GM23338 (cell line): ENCODE results near the gene PIGU. TPM values are rescaled to one million over a fixed set of nuclear protein-coding genes. Genes with fewer than 3 reads are reported as not detected.

Experiments used
- ATAC-seq: fragments of 200-7000 bp; cut with Tn5 transposase; 3 replicates; pipeline ENCODE4 v1.9.1; 2020
- DNase-seq: peaks from one replicate; pipeline ENCODE4 v3.0.0-alpha.2; 2015; ENCODE audit warnings: low spot score
- H2AFZ ChIP-seq: fragments of 200-600 bp; sonication (generic); 2 replicates; pipeline ENCODE4 v1.8.0; 2016; ENCODE audit warnings: antibody characterized with exemption, mild to moderate bottlenecking, moderate library complexity
- H3F3A ChIP-seq: fragments of 200-600 bp; sonication (generic); replicated peaks from 2 replicates; pipeline ENCODE4 v1.8.0; 2017; ENCODE audit warnings: antibody characterized with exemption, mixed run types, low read depth
- H3K27ac ChIP-seq: fragments of 200-600 bp; sonication (generic); 2 replicates; pipeline ENCODE4 v1.6.1; 2016; ENCODE audit warnings: low read depth
- H3K27me3 ChIP-seq: fragments of 200-600 bp; sonication (generic); 2 replicates; pipeline ENCODE4 v1.8.0; 2016; ENCODE audit warnings: mild to moderate bottlenecking, mixed run types, moderate library complexity; ENCODE audit not compliant: insufficient read depth
- H3K36me3 ChIP-seq: fragments of 200-600 bp; sonication (generic); 2 replicates; pipeline ENCODE4 v1.8.0; 2016; ENCODE audit warnings: mild to moderate bottlenecking; ENCODE audit not compliant: insufficient read depth
- H3K4me1 ChIP-seq: fragments of 200-600 bp; sonication (generic); 2 replicates; pipeline ENCODE4 v1.8.0; 2016; ENCODE audit warnings: mild to moderate bottlenecking, moderate library complexity; ENCODE audit not compliant: insufficient read depth
- H3K4me2 ChIP-seq: fragments of 200-600 bp; sonication (generic); 2 replicates; pipeline ENCODE4 v1.7.1; 2017; ENCODE audit warnings: mixed run types
- H3K4me3 ChIP-seq: fragments of 200-600 bp; sonication (generic); 2 replicates; pipeline ENCODE4 v1.6.1; 2016; ENCODE audit warnings: mixed run types
- H3K79me2 ChIP-seq: fragments of 200-600 bp; sonication (generic); replicated peaks from 2 replicates; pipeline ENCODE4 v1.8.0; 2017; ENCODE audit warnings: mild to moderate bottlenecking; ENCODE audit not compliant: insufficient read depth
- H3K9me2 ChIP-seq: fragments of 200-600 bp; sonication (generic); 2 replicates; pipeline ENCODE4 v1.8.0; 2017; ENCODE audit not compliant: insufficient read depth
- H4K20me1 ChIP-seq: fragments of 200-600 bp; sonication (generic); replicated peaks from 2 replicates; pipeline ENCODE4 v1.8.0; 2017; ENCODE audit warnings: mild to moderate bottlenecking; ENCODE audit not compliant: insufficient read depth
- H3K27ac Mint-ChIP-seq: 2 replicates; pipeline ENCODE4 v1.8.0; 2020; ENCODE audit warnings: inconsistent platforms, mild to moderate bottlenecking, moderate library complexity, mixed read lengths
- H3K27me3 Mint-ChIP-seq: 3 replicates; pipeline ENCODE4 v1.8.0; 2022; ENCODE audit warnings: low read depth, mild to moderate bottlenecking, moderate library complexity, mixed read lengths, inconsistent platforms; ENCODE audit not compliant: insufficient read depth, poor library complexity
- H3K36me3 Mint-ChIP-seq: 3 replicates; pipeline ENCODE4 v1.8.0; 2021; ENCODE audit warnings: low read depth, mild to moderate bottlenecking, inconsistent platforms, moderate library complexity, mixed read lengths
- H3K4me1 Mint-ChIP-seq: 3 replicates; pipeline ENCODE4 v1.8.0; 2020; ENCODE audit warnings: mild to moderate bottlenecking, inconsistent platforms, mixed read lengths
- H3K4me3 Mint-ChIP-seq: 3 replicates; pipeline ENCODE4 v1.8.0; 2021; ENCODE audit warnings: moderate library complexity, mild to moderate bottlenecking, inconsistent platforms, mixed read lengths
- H3K9me3 Mint-ChIP-seq: 3 replicates; pipeline ENCODE4 v1.8.0; 2020; ENCODE audit warnings: moderate library complexity, mild to moderate bottlenecking, inconsistent platforms, mixed read lengths
- CREB1 ChIP-seq: fragments of 250-450 bp; sonication (Bioruptor Pico); IDR thresholded peaks from 2 replicates; pipeline ENCODE4 v1.5.0; 2020; ENCODE audit warnings: low read depth, mild to moderate bottlenecking, moderate library complexity
- ETS1 ChIP-seq: IDR thresholded peaks from 2 replicates; pipeline ENCODE4 v1.6.1; 2016; ENCODE audit warnings: antibody characterized with exemption
- EZH2 ChIP-seq: fragments of 200-600 bp; sonication (generic); IDR thresholded peaks from one replicate; pipeline ENCODE4 v1.8.0; 2017; ENCODE audit warnings: antibody characterized with exemption, mild to moderate bottlenecking, low read depth; ENCODE audit not compliant: unreplicated experiment
- EZH2phosphoT487 ChIP-seq: fragments of 200-600 bp; sonication (generic); IDR thresholded peaks from one replicate; pipeline ENCODE4 v1.8.1; 2018; ENCODE audit warnings: antibody characterized with exemption; ENCODE audit not compliant: unreplicated experiment
- JUNB ChIP-seq: IDR thresholded peaks from one replicate; pipeline ENCODE4 v1.6.1; 2016; ENCODE audit warnings: antibody characterized with exemption; ENCODE audit not compliant: unreplicated experiment
- POLR2AphosphoS5 ChIP-seq: IDR thresholded peaks from 2 replicates; pipeline ENCODE4 v1.6.1; 2016; ENCODE audit warnings: antibody characterized with exemption, low read depth
- STAT1 ChIP-seq: IDR thresholded peaks from one replicate; pipeline ENCODE4 v1.6.1; 2016; ENCODE audit warnings: antibody characterized with exemption; ENCODE audit not compliant: unreplicated experiment
- ZNF114 ChIP-seq: fragments of 250-450 bp; sonication (Bioruptor Pico); IDR thresholded peaks from 2 replicates; pipeline ENCODE4 v1.5.0; 2020; ENCODE audit warnings: mild to moderate bottlenecking, moderate library complexity
- ZNF331 ChIP-seq: fragments of 250-450 bp; sonication (Bioruptor Pico); IDR thresholded peaks from 2 replicates; pipeline ENCODE4 v1.5.0; 2020; ENCODE audit warnings: low read depth, mild to moderate bottlenecking, moderate library complexity
- ZNF462 ChIP-seq: fragments of 250-450 bp; sonication (Bioruptor Pico); IDR thresholded peaks from 2 replicates; pipeline ENCODE4 v1.5.0; 2020; ENCODE audit warnings: mild to moderate bottlenecking, moderate library complexity
- polyA plus RNA-seq: library from polyadenylated mRNA; unstranded; fragments of >200 nt; fragmentation: Nextera tagmentation; extraction: Ambion mirVana; gene quantifications from 2 replicates; pipeline ENCODE4 v1.2.1, GENCODE V29; 2016
- total RNA-seq: library from RNA; depleted of rRNA; stranded (reverse); fragments of >200 nt; shearing (Covaris generic); gene quantifications from 2 replicates; pipeline ENCODE4 v1.2.3, GENCODE V29; 2014
- TF ChIP-seq, protein P1 (sequence below): IDR thresholded peaks from one replicate; pipeline ENCODE4 v1.6.1; 2018; ENCODE audit warnings: antibody characterized with exemption; ENCODE audit not compliant: unreplicated experiment

Gene PIGU
- total and polyA plus RNA-seq, 2 experiments from 2014 or later, result 24.3 to 28.9 TPM

GRCh38 chr20:34579191-34579978 lies 97.5 kb downstream of the PIGU start:
- no peaks in the 10 kb centered on the region for H3K9me3 Mint-ChIP-seq
- Histone ChIP-seq H3K27ac (no peak overlapping the region), H3K4me3 (no peak overlapping the region), H4K20me1 (no peaks in the 10 kb centered on the region), H3K4me2 (no peak overlapping the region), H3K4me1 (no peaks in the 10 kb centered on the region), H3K79me2 (no peaks in the 10 kb centered on the region), H3K9me2 (no peaks in the 10 kb centered on the region), H2AFZ (no peak overlapping the region), H3K36me3 (no peaks in the 10 kb centered on the region; the same call in 1 of the 2 replicates), H3F3A (no peaks in the 10 kb centered on the region), H3K27me3 (no peaks in the 10 kb centered on the region)
- H3K36me3 Mint-ChIP-seq, result peaks cover 4% of the 10 kb centered on the region; the same call in 2 of the 3 replicates
- DNase-seq (no peak), ATAC-seq (no peak)
- no peak overlapping the region for H3K27ac Mint-ChIP-seq
- TF ChIP-seq ZNF114 (CRISPR knock-in tag), result no peak
- H3K4me3 Mint-ChIP-seq, result no peak overlapping the region
- H3K4me1 Mint-ChIP-seq, result no peaks in the 10 kb centered on the region
- H3K27me3 Mint-ChIP-seq, result peaks cover 2% of the 10 kb centered on the region

- Histone ChIP-seq H3K9me2 (no peaks in the 10 kb centered on the region), H3K4me1 (no peaks in the 10 kb centered on the region), H3K27ac (no peak overlapping the region), H3K36me3 (no peaks in the 10 kb centered on the region; the same call in 1 of the 2 replicates), H4K20me1 (no peaks in the 10 kb centered on the region), H3F3A (no peaks in the 10 kb centered on the region), H3K4me3 (no peak overlapping the region), H3K79me2 (no peaks in the 10 kb centered on the region), H3K27me3 (no peaks in the 10 kb centered on the region), H3K4me2 (no peak overlapping the region), H2AFZ (no peak overlapping the region)
- Mint-ChIP-seq H3K27ac (no peak overlapping the region), H3K4me3 (no peak overlapping the region), H3K9me3 (no peaks in the 10 kb centered on the region), H3K36me3 (peaks cover 6% of the 10 kb centered on the region; the same call in 2 of the 3 replicates), H3K4me1 (no peaks in the 10 kb centered on the region), H3K27me3 (peaks cover 2% of the 10 kb centered on the region)
- ATAC-seq (no peak), DNase-seq (no peak)
- TF ChIP-seq CREB1 (CRISPR knock-in tag) (no peak), EZH2phosphoT487 (no peak), JUNB (no peak), ETS1 (no peak), ZNF114 (CRISPR knock-in tag) (no peak), STAT1 (no peak), ZNF462 (CRISPR knock-in tag) (no peak), POLR2AphosphoS5 (no peak), EZH2 (no peak), ZNF331 (CRISPR knock-in tag) (no peak)
- TF ChIP-seq, protein P1, sequence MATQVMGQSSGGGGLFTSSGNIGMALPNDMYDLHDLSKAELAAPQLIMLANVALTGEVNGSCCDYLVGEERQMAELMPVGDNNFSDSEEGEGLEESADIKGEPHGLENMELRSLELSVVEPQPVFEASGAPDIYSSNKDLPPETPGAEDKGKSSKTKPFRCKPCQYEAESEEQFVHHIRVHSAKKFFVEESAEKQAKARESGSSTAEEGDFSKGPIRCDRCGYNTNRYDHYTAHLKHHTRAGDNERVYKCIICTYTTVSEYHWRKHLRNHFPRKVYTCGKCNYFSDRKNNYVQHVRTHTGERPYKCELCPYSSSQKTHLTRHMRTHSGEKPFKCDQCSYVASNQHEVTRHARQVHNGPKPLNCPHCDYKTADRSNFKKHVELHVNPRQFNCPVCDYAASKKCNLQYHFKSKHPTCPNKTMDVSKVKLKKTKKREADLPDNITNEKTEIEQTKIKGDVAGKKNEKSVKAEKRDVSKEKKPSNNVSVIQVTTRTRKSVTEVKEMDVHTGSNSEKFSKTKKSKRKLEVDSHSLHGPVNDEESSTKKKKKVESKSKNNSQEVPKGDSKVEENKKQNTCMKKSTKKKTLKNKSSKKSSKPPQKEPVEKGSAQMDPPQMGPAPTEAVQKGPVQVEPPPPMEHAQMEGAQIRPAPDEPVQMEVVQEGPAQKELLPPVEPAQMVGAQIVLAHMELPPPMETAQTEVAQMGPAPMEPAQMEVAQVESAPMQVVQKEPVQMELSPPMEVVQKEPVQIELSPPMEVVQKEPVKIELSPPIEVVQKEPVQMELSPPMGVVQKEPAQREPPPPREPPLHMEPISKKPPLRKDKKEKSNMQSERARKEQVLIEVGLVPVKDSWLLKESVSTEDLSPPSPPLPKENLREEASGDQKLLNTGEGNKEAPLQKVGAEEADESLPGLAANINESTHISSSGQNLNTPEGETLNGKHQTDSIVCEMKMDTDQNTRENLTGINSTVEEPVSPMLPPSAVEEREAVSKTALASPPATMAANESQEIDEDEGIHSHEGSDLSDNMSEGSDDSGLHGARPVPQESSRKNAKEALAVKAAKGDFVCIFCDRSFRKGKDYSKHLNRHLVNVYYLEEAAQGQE, result no peak
Observed at GRCh38 chr20:34578521-34578920, 98.4 kb downstream of the PIGU start.
